GDM1 (cell line): Measurements from ENCODE around the gene LRCH3.

Source experiments
- DNase-seq: peaks from one replicate; lab custom pipeline; 2025; lab: John Stamatoyannopoulos, UW

LRCH3 gene

GRCh38 chr3:197791113-197791891 is at the start of gene LRCH3:
Gene LRCH3, plus strand, starts transcription at chr3:197791254. Its CDS starts 25 bp downstream, at chr3:197791279.
- peak; percentile 74 for DNase-seq

GRCh38 chr3:197742787-197743186 is 48.3 kb upstream of the LRCH3 start:
- no peak for DNase-seq

- DNase-seq: no peak
Observed at GRCh38 chr3:197746209-197746608, 44.8 kb upstream of the LRCH3 start.

GRCh38 chr3:197746801-197747237 is 44.2 kb upstream of the LRCH3 start:
- no peak for DNase-seq

- DNase-seq: no peak
Observed at GRCh38 chr3:197748597-197749314, 42.3 kb upstream of the LRCH3 start.

GRCh38 chr3:197749315-197749600 is 41.8 kb upstream of the LRCH3 start:
- no peak for DNase-seq

GRCh38 chr3:197749601-197750395 is 41.3 kb upstream of the LRCH3 start, which contains the start of gene FYTTD1:
Gene FYTTD1, plus strand, starts transcription at chr3:197749883. Its CDS starts 89 bp downstream, at chr3:197749972.
- DNase-seq: peak; percentile 90

- DNase-seq: peak; percentile 62
Observed at GRCh38 chr3:197750396-197750831, 40.6 kb upstream of the LRCH3 start.

- no peak for DNase-seq
Observed at GRCh38 chr3:197750858-197751737, 40.0 kb upstream of the LRCH3 start.

- DNase-seq: no peak
Observed at GRCh38 chr3:197752107-197752506, 38.9 kb upstream of the LRCH3 start.

- DNase-seq: no peak
Observed at GRCh38 chr3:197753263-197753662, 37.8 kb upstream of the LRCH3 start.

GRCh38 chr3:197756704-197757103 is 34.4 kb upstream of the LRCH3 start:
- no peak for DNase-seq

GRCh38 chr3:197758512-197758911 is 32.5 kb upstream of the LRCH3 start:
- DNase-seq: no peak

- no peak for DNase-seq
Observed at GRCh38 chr3:197761784-197762183, 29.3 kb upstream of the LRCH3 start.

GRCh38 chr3:197775317-197775716 is 15.7 kb upstream of the LRCH3 start:
- no peak for DNase-seq

GRCh38 chr3:197782230-197782629 is 8.8 kb upstream of the LRCH3 start:
- DNase-seq: no peak

GRCh38 chr3:197784019-197784585 is 7.0 kb upstream of the LRCH3 start:
- DNase-seq: no peak

GRCh38 chr3:197787412-197787811 is 3.6 kb upstream of the LRCH3 start:
- no peak for DNase-seq

GRCh38 chr3:197789309-197789708 is 1.7 kb upstream of the LRCH3 start:
- DNase-seq: no peak

- no peak for DNase-seq
Observed at GRCh38 chr3:197790033-197790432, 1.0 kb upstream of the LRCH3 start.
